ENCODE data around the gene HECTD1.

DNA sequence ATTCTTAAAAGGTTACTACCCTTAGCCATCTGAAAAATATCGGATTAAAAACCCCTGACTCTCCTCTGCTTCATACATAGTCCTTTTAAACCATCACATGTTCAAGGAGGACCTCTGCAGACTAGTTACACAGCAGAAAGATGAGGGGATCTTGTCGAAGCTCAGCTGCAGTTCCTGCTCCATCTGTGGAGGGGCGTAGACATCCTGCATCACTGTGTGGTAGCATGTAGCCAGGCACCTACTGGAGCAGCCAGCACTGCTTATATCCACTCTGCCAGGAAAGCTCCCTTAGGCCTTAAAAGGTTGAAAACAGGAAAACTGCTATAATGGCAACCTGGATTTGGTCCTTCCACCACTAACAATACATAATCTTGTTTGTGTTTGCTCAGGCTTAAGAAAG, 123.8 kb downstream of the HECTD1 start:
- TF ChIP-seq, protein P1, sequence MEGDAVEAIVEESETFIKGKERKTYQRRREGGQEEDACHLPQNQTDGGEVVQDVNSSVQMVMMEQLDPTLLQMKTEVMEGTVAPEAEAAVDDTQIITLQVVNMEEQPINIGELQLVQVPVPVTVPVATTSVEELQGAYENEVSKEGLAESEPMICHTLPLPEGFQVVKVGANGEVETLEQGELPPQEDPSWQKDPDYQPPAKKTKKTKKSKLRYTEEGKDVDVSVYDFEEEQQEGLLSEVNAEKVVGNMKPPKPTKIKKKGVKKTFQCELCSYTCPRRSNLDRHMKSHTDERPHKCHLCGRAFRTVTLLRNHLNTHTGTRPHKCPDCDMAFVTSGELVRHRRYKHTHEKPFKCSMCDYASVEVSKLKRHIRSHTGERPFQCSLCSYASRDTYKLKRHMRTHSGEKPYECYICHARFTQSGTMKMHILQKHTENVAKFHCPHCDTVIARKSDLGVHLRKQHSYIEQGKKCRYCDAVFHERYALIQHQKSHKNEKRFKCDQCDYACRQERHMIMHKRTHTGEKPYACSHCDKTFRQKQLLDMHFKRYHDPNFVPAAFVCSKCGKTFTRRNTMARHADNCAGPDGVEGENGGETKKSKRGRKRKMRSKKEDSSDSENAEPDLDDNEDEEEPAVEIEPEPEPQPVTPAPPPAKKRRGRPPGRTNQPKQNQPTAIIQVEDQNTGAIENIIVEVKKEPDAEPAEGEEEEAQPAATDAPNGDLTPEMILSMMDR (IDR thresholded peaks at IDR 0.05): no peak
- TF ChIP-seq POLR2AphosphoS5 (IDR thresholded peaks at IDR 0.05): no peak

Data from stomach (tissue), 4 donors.